ENCODE results near the gene SNX25.

Gene SNX25

GRCh38 chr4:185398618-185399017 lies 189.2 kb downstream of the SNX25 start:
- CTCF ChIA-PET = interaction anchor here (1.0 kb wide), 1 partner anchor 14 kb away, joined by 3 read pairs; no protein-coding TSS in a partner anchor
- 33% methylated on average over 2 of the region's 2 CpGs for WGBS (ENCODE audit: insufficient coverage)
- no peak overlapping the region for H3K4me3 ChIP-seq (ENCODE audit: control insufficient read depth in 1 of 7, extremely low read depth in 1 of 7, insufficient read depth in 4 of 7, low read depth in 2 of 7, low read length in 6 of 7)
- no peak for DNase-seq
- H3K9me3 ChIP-seq (ENCODE audit: control extremely low read depth in 1 of 5, control insufficient read depth in 4 of 5, insufficient read depth in 2 of 5, low read depth in 1 of 5, low read length in 4 of 5) = no peaks in the 10 kb centered on the region
- H3K27ac ChIP-seq (ENCODE audit: insufficient read depth in 1 of 2, low read depth in 1 of 2, low read length in 2 of 2, poor library complexity in 1 of 2, severe bottlenecking in 2 of 2) = no peak overlapping the region
- peaks cover 0 to 18% (median 5%) of the 10 kb centered on the region in 4 experiments for H3K36me3 ChIP-seq (ENCODE audit: control insufficient read depth in 4 of 4, insufficient read depth in 4 of 4, low read length in 3 of 4)
- no peaks in the 10 kb centered on the region for H3K27me3 ChIP-seq (replicated peaks in 2 of 5; ENCODE audit: control insufficient read depth in 4 of 5, insufficient read depth in 5 of 5, low read length in 4 of 5)
- POLR2A ChIA-PET = no interaction called here
- H3K4me1 ChIP-seq (ENCODE audit: control extremely low read depth in 1 of 4, control insufficient read depth in 4 of 4, insufficient read depth in 4 of 4, low read length in 3 of 4) = peaks cover 9 to 24% (median 19%) of the 10 kb centered on the region in 4 experiments

- DNase-seq = no peak
- Histone ChIP-seq H3K4me1 (ENCODE audit: control extremely low read depth in 1 of 4, control insufficient read depth in 4 of 4, insufficient read depth in 4 of 4, low read length in 3 of 4) (peaks cover 7 to 22% (median 16%) of the 10 kb centered on the region in 4 experiments), H3K36me3 (ENCODE audit: control insufficient read depth in 4 of 4, insufficient read depth in 4 of 4, low read length in 3 of 4) (peaks cover 0 to 18% (median 5%) of the 10 kb centered on the region in 4 experiments), H3K9me3 (ENCODE audit: control extremely low read depth in 1 of 5, control insufficient read depth in 4 of 5, insufficient read depth in 2 of 5, low read depth in 1 of 5, low read length in 4 of 5) (no peaks in the 10 kb centered on the region), H3K27ac (ENCODE audit: insufficient read depth in 1 of 2, low read depth in 1 of 2, low read length in 2 of 2, poor library complexity in 1 of 2, severe bottlenecking in 2 of 2) (no peak overlapping the region), H3K4me3 (ENCODE audit: control insufficient read depth in 1 of 7, extremely low read depth in 1 of 7, insufficient read depth in 4 of 7, low read depth in 2 of 7, low read length in 6 of 7) (no peak overlapping the region), H3K27me3 (replicated peaks in 2 of 5; ENCODE audit: control insufficient read depth in 4 of 5, insufficient read depth in 5 of 5, low read length in 4 of 5) (no peaks in the 10 kb centered on the region)
- 93% methylated on average over 6 of the region's 8 CpGs for WGBS (ENCODE audit: insufficient coverage)
- POLR2A ChIA-PET = no interaction called here
- CTCF ChIA-PET = no interaction called here
Measured at GRCh38 chr4:185399466-185399865, 190.1 kb downstream of the SNX25 start.

GRCh38 chr4:185404031-185404430 lies 194.6 kb downstream of the SNX25 start:
- Histone ChIP-seq H3K27me3 (replicated peaks in 2 of 5; ENCODE audit: control insufficient read depth in 4 of 5, insufficient read depth in 5 of 5, low read length in 4 of 5) (no peaks in the 10 kb centered on the region), H3K27ac (ENCODE audit: insufficient read depth in 1 of 2, low read depth in 1 of 2, low read length in 2 of 2, poor library complexity in 1 of 2, severe bottlenecking in 2 of 2) (no peak overlapping the region), H3K36me3 (ENCODE audit: control insufficient read depth in 4 of 4, insufficient read depth in 4 of 4, low read length in 3 of 4) (peaks cover 7 to 25% (median 10%) of the 10 kb centered on the region in 4 experiments), H3K4me1 (ENCODE audit: control extremely low read depth in 1 of 4, control insufficient read depth in 4 of 4, insufficient read depth in 4 of 4, low read length in 3 of 4) (no peaks in the 10 kb centered on the region), H3K9me3 (ENCODE audit: control extremely low read depth in 1 of 5, control insufficient read depth in 4 of 5, insufficient read depth in 2 of 5, low read depth in 1 of 5, low read length in 4 of 5) (no peaks in the 10 kb centered on the region), H3K4me3 (ENCODE audit: control insufficient read depth in 1 of 7, extremely low read depth in 1 of 7, insufficient read depth in 4 of 7, low read depth in 2 of 7, low read length in 6 of 7) (no peak overlapping the region)
- POLR2A ChIA-PET = no interaction called here
- 94% methylated on average over 4 of the region's 4 CpGs for WGBS (ENCODE audit: insufficient coverage)
- CTCF ChIA-PET = interaction anchor here (1.6 kb wide), 1 partner anchor 617 kb away, joined by 3 read pairs; no protein-coding TSS in a partner anchor
- no peak for DNase-seq

GRCh38 chr4:185405296-185405999 lies 196.1 kb downstream of the SNX25 start:
- no peaks in the 10 kb centered on the region for H3K27me3 ChIP-seq (replicated peaks in 2 of 5; ENCODE audit: control insufficient read depth in 4 of 5, insufficient read depth in 5 of 5, low read length in 4 of 5)
- DNase-seq = no peak
- H3K36me3 ChIP-seq (ENCODE audit: control insufficient read depth in 4 of 4, insufficient read depth in 4 of 4, low read length in 3 of 4) = peaks cover 5 to 23% (median 7%) of the 10 kb centered on the region in 4 experiments
- H3K9me3 ChIP-seq (ENCODE audit: control extremely low read depth in 1 of 5, control insufficient read depth in 4 of 5, insufficient read depth in 2 of 5, low read depth in 1 of 5, low read length in 4 of 5) = no peaks in the 10 kb centered on the region
- CTCF ChIA-PET = no interaction called here
- WGBS (ENCODE audit: insufficient coverage) = 94% methylated on average over 4 of the region's 6 CpGs
- POLR2A ChIA-PET = no interaction called here
- H3K27ac ChIP-seq (ENCODE audit: insufficient read depth in 1 of 2, low read depth in 1 of 2, low read length in 2 of 2, poor library complexity in 1 of 2, severe bottlenecking in 2 of 2) = no peak overlapping the region
- H3K4me1 ChIP-seq (ENCODE audit: control extremely low read depth in 1 of 4, control insufficient read depth in 4 of 4, insufficient read depth in 4 of 4, low read length in 3 of 4) = no peaks in the 10 kb centered on the region
- H3K4me3 ChIP-seq (ENCODE audit: control insufficient read depth in 1 of 7, extremely low read depth in 1 of 7, insufficient read depth in 4 of 7, low read depth in 2 of 7, low read length in 6 of 7) = no peak overlapping the region

- Histone ChIP-seq H3K36me3 (ENCODE audit: control insufficient read depth in 4 of 4, insufficient read depth in 4 of 4, low read length in 3 of 4) (peaks cover 5 to 21% (median 8%) of the 10 kb centered on the region in 4 experiments), H3K27ac (ENCODE audit: insufficient read depth in 1 of 2, low read depth in 1 of 2, low read length in 2 of 2, poor library complexity in 1 of 2, severe bottlenecking in 2 of 2) (no peak overlapping the region), H3K27me3 (replicated peaks in 2 of 5; ENCODE audit: control insufficient read depth in 4 of 5, insufficient read depth in 5 of 5, low read length in 4 of 5) (no peaks in the 10 kb centered on the region), H3K9me3 (ENCODE audit: control extremely low read depth in 1 of 5, control insufficient read depth in 4 of 5, insufficient read depth in 2 of 5, low read depth in 1 of 5, low read length in 4 of 5) (no peaks in the 10 kb centered on the region), H3K4me1 (ENCODE audit: control extremely low read depth in 1 of 4, control insufficient read depth in 4 of 4, insufficient read depth in 4 of 4, low read length in 3 of 4) (no peaks in the 10 kb centered on the region), H3K4me3 (ENCODE audit: control insufficient read depth in 1 of 7, extremely low read depth in 1 of 7, insufficient read depth in 4 of 7, low read depth in 2 of 7, low read length in 6 of 7) (no peak overlapping the region)
- 86% methylated on average over 1 of the region's 2 CpGs for WGBS (ENCODE audit: insufficient coverage)
- POLR2A ChIA-PET = no interaction called here
- CTCF ChIA-PET = no interaction called here
- DNase-seq = no peak
Measured at GRCh38 chr4:185408432-185408831, 199.0 kb downstream of the SNX25 start.

- POLR2A ChIA-PET = interaction anchor here (1.2 kb wide), 1 partner anchor 14 kb away, joined by 4 read pairs; the partner anchor contains the start of gene UFSP2
- Histone ChIP-seq H3K27ac (ENCODE audit: insufficient read depth in 1 of 2, low read depth in 1 of 2, low read length in 2 of 2, poor library complexity in 1 of 2, severe bottlenecking in 2 of 2) (no peak overlapping the region), H3K36me3 (ENCODE audit: control insufficient read depth in 4 of 4, insufficient read depth in 4 of 4, low read length in 3 of 4) (peaks cover 2 to 21% (median 6%) of the 10 kb centered on the region in 4 experiments), H3K27me3 (replicated peaks in 2 of 5; ENCODE audit: control insufficient read depth in 4 of 5, insufficient read depth in 5 of 5, low read length in 4 of 5) (no peaks in the 10 kb centered on the region), H3K4me1 (ENCODE audit: control extremely low read depth in 1 of 4, control insufficient read depth in 4 of 4, insufficient read depth in 4 of 4, low read length in 3 of 4) (no peaks in the 10 kb centered on the region), H3K4me3 (ENCODE audit: control insufficient read depth in 1 of 7, extremely low read depth in 1 of 7, insufficient read depth in 4 of 7, low read depth in 2 of 7, low read length in 6 of 7) (no peak overlapping the region), H3K9me3 (ENCODE audit: control extremely low read depth in 1 of 5, control insufficient read depth in 4 of 5, insufficient read depth in 2 of 5, low read depth in 1 of 5, low read length in 4 of 5) (no peaks in the 10 kb centered on the region)
- DNase-seq = no peak
- CTCF ChIA-PET = no interaction called here
- WGBS (ENCODE audit: insufficient coverage) = no CpG with 5 or more reads among the region's 5 CpGs
Measured at GRCh38 chr4:185411849-185412248, 202.5 kb downstream of the SNX25 start.

GRCh38 chr4:185412412-185412811 lies 203.0 kb downstream of the SNX25 start:
- WGBS (ENCODE audit: insufficient coverage) = 100% methylated on average over 5 of the region's 5 CpGs

More at GRCh38 chr4:185412412-185412811, 203.0 kb downstream of the SNX25 start:
- Histone ChIP-seq H3K27me3 (replicated peaks in 2 of 5; ENCODE audit: control insufficient read depth in 4 of 5, insufficient read depth in 5 of 5, low read length in 4 of 5) (no peaks in the 10 kb centered on the region), H3K4me3 (ENCODE audit: control insufficient read depth in 1 of 7, extremely low read depth in 1 of 7, insufficient read depth in 4 of 7, low read depth in 2 of 7, low read length in 6 of 7) (no peak overlapping the region), H3K27ac (ENCODE audit: insufficient read depth in 1 of 2, low read depth in 1 of 2, low read length in 2 of 2, poor library complexity in 1 of 2, severe bottlenecking in 2 of 2) (no peak overlapping the region), H3K4me1 (ENCODE audit: control extremely low read depth in 1 of 4, control insufficient read depth in 4 of 4, insufficient read depth in 4 of 4, low read length in 3 of 4) (no peaks in the 10 kb centered on the region), H3K9me3 (ENCODE audit: control extremely low read depth in 1 of 5, control insufficient read depth in 4 of 5, insufficient read depth in 2 of 5, low read depth in 1 of 5, low read length in 4 of 5) (no peaks in the 10 kb centered on the region), H3K36me3 (ENCODE audit: control insufficient read depth in 4 of 4, insufficient read depth in 4 of 4, low read length in 3 of 4) (peaks cover 2 to 24% (median 10%) of the 10 kb centered on the region in 4 experiments)
- DNase-seq = no peak
- CTCF ChIA-PET = interaction anchor here (1.0 kb wide), 1 partner anchor 14 kb away, joined by 3 read pairs; no protein-coding TSS in a partner anchor
- POLR2A ChIA-PET = interaction anchor here (1.2 kb wide), 1 partner anchor 13 kb away, joined by 4 read pairs; the partner anchor contains the start of gene UFSP2
